ENCODE measurements around the gene ATOH1.

DNA sequence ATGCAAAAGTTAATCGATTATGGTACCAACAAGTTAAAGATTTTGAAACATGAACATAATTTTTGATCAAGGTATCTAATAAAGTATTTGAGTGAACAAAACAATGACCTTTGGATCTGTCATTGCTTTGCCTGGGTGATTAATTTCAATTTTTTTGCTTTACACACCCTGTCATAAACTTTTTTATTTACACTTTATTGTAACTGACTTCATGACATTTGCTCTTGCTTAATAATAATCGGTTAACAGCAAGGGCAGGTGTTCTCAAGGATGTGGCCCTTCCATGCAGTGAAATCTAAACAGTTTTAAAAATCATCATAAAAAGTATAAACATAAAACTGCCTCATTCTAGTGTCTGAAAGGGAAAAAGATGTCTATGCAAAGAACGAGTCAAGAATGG is 24.1 kb downstream of the ATOH1 start:
- TF ChIP-seq, protein P1, sequence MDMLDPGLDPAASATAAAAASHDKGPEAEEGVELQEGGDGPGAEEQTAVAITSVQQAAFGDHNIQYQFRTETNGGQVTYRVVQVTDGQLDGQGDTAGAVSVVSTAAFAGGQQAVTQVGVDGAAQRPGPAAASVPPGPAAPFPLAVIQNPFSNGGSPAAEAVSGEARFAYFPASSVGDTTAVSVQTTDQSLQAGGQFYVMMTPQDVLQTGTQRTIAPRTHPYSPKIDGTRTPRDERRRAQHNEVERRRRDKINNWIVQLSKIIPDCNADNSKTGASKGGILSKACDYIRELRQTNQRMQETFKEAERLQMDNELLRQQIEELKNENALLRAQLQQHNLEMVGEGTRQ (CRISPR knock-in tag; IDR thresholded peaks at IDR 0.05), result no peak
- TF ChIP-seq, protein P2, sequence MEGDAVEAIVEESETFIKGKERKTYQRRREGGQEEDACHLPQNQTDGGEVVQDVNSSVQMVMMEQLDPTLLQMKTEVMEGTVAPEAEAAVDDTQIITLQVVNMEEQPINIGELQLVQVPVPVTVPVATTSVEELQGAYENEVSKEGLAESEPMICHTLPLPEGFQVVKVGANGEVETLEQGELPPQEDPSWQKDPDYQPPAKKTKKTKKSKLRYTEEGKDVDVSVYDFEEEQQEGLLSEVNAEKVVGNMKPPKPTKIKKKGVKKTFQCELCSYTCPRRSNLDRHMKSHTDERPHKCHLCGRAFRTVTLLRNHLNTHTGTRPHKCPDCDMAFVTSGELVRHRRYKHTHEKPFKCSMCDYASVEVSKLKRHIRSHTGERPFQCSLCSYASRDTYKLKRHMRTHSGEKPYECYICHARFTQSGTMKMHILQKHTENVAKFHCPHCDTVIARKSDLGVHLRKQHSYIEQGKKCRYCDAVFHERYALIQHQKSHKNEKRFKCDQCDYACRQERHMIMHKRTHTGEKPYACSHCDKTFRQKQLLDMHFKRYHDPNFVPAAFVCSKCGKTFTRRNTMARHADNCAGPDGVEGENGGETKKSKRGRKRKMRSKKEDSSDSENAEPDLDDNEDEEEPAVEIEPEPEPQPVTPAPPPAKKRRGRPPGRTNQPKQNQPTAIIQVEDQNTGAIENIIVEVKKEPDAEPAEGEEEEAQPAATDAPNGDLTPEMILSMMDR (IDR thresholded peaks at IDR 0.05), result no peak
- TF ChIP-seq CREB1 (CRISPR knock-in tag; IDR thresholded peaks at IDR 0.05), result no peak
- TF ChIP-seq SMAD3 (CRISPR knock-in tag; IDR thresholded peaks at IDR 0.05; ENCODE audit: borderline replicate concordance), result no peak
- no peak for TF ChIP-seq NFYB (CRISPR knock-in tag; conservative IDR thresholded peaks at IDR 0.05; ENCODE audit: low read depth)
- TF ChIP-seq, protein P3, sequence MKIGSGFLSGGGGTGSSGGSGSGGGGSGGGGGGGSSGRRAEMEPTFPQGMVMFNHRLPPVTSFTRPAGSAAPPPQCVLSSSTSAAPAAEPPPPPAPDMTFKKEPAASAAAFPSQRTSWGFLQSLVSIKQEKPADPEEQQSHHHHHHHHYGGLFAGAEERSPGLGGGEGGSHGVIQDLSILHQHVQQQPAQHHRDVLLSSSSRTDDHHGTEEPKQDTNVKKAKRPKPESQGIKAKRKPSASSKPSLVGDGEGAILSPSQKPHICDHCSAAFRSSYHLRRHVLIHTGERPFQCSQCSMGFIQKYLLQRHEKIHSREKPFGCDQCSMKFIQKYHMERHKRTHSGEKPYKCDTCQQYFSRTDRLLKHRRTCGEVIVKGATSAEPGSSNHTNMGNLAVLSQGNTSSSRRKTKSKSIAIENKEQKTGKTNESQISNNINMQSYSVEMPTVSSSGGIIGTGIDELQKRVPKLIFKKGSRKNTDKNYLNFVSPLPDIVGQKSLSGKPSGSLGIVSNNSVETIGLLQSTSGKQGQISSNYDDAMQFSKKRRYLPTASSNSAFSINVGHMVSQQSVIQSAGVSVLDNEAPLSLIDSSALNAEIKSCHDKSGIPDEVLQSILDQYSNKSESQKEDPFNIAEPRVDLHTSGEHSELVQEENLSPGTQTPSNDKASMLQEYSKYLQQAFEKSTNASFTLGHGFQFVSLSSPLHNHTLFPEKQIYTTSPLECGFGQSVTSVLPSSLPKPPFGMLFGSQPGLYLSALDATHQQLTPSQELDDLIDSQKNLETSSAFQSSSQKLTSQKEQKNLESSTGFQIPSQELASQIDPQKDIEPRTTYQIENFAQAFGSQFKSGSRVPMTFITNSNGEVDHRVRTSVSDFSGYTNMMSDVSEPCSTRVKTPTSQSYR (CRISPR knock-in tag; IDR thresholded peaks at IDR 0.05), result no peak
- TF ChIP-seq, protein P4, sequence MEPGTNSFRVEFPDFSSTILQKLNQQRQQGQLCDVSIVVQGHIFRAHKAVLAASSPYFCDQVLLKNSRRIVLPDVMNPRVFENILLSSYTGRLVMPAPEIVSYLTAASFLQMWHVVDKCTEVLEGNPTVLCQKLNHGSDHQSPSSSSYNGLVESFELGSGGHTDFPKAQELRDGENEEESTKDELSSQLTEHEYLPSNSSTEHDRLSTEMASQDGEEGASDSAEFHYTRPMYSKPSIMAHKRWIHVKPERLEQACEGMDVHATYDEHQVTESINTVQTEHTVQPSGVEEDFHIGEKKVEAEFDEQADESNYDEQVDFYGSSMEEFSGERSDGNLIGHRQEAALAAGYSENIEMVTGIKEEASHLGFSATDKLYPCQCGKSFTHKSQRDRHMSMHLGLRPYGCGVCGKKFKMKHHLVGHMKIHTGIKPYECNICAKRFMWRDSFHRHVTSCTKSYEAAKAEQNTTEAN (CRISPR knock-in tag; IDR thresholded peaks at IDR 0.05), result no peak
- TF ChIP-seq, protein P5, sequence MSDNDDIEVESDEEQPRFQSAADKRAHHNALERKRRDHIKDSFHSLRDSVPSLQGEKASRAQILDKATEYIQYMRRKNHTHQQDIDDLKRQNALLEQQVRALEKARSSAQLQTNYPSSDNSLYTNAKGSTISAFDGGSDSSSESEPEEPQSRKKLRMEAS (CRISPR knock-in tag; IDR thresholded peaks at IDR 0.05), result no peak
- TF ChIP-seq JUN (CRISPR knock-in tag; IDR thresholded peaks at IDR 0.05), result no peak
- no peak for TF ChIP-seq ZNF671 (CRISPR knock-in tag; IDR thresholded peaks at IDR 0.05)
- TF ChIP-seq, protein P6, sequence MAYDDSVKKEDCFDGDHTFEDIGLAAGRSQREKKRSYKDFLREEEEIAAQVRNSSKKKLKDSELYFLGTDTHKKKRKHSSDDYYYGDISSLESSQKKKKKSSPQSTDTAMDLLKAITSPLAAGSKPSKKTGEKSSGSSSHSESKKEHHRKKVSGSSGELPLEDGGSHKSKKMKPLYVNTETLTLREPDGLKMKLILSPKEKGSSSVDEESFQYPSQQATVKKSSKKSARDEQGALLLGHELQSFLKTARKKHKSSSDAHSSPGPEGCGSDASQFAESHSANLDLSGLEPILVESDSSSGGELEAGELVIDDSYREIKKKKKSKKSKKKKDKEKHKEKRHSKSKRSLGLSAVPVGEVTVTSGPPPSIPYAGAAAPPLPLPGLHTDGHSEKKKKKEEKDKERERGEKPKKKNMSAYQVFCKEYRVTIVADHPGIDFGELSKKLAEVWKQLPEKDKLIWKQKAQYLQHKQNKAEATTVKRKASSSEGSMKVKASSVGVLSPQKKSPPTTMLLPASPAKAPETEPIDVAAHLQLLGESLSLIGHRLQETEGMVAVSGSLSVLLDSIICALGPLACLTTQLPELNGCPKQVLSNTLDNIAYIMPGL (CRISPR knock-in tag; IDR thresholded peaks at IDR 0.05), result no peak
